Measurements from ENCODE around the gene LILRB5. TPM values are rescaled to one million over a fixed set of nuclear protein-coding genes. Genes with fewer than 3 reads are reported as not detected.
A peak's percentile ranks its signal among the peaks of the same experiment; 100 is the strongest.

Gene LILRB5
- total and polyA plus RNA-seq, 3 donors from 2014 or later = 1.9 to 8.7 (median 4.4) TPM

- Histone ChIP-seq H3K4me1 (peaks cover 70% of the 10 kb centered on the region), H3K27ac (peak overlapping the region in 1 of 2 donors; percentile 7), H3K36me3 (ENCODE audit: low read depth, missing control alignments) (no peaks in the 10 kb centered on the region), H3K4me3 (no peak overlapping the region), H3K9me3 (no peaks in the 10 kb centered on the region), H3K27me3 (no peaks in the 10 kb centered on the region)
- intact Hi-C loops (cut with DNase I; ENCODE audit: low total_unique reads) = no loop called here
- 84 to 85% methylated on average over 4 of the region's 4 CpGs for WGBS, 2 donors
- TF ChIP-seq, protein P1, sequence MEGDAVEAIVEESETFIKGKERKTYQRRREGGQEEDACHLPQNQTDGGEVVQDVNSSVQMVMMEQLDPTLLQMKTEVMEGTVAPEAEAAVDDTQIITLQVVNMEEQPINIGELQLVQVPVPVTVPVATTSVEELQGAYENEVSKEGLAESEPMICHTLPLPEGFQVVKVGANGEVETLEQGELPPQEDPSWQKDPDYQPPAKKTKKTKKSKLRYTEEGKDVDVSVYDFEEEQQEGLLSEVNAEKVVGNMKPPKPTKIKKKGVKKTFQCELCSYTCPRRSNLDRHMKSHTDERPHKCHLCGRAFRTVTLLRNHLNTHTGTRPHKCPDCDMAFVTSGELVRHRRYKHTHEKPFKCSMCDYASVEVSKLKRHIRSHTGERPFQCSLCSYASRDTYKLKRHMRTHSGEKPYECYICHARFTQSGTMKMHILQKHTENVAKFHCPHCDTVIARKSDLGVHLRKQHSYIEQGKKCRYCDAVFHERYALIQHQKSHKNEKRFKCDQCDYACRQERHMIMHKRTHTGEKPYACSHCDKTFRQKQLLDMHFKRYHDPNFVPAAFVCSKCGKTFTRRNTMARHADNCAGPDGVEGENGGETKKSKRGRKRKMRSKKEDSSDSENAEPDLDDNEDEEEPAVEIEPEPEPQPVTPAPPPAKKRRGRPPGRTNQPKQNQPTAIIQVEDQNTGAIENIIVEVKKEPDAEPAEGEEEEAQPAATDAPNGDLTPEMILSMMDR (IDR thresholded peaks at IDR 0.05) = no peak
- DNase-seq = no peak
Observed at GRCh38 chr19:54204767-54205468, 52.2 kb downstream of the LILRB5 start.

- no peak for DNase-seq
- 64 to 71% methylated on average over 9 of the region's 9 CpGs for WGBS, 2 donors
- H3K4me3 ChIP-seq = no peak overlapping the region
- intact Hi-C loops (cut with DNase I; ENCODE audit: low total_unique reads) = no loop called here
- H3K9me3 ChIP-seq = no peaks in the 10 kb centered on the region
- H3K27ac ChIP-seq = peak overlapping the region in 1 of 2 donors; percentile 25
- no peaks in the 10 kb centered on the region for H3K36me3 ChIP-seq (ENCODE audit: low read depth, missing control alignments)
- H3K27me3 ChIP-seq = no peaks in the 10 kb centered on the region
- H3K4me1 ChIP-seq = peaks cover 53% of the 10 kb centered on the region
- TF ChIP-seq POLR2A (IDR thresholded peaks at IDR 0.05) = no peak
- TF ChIP-seq, protein P1 (IDR thresholded peaks at IDR 0.05) = no peak
Observed at GRCh38 chr19:54203151-54203611, 53.9 kb downstream of the LILRB5 start.

- Histone ChIP-seq H3K4me3 (no peak overlapping the region), H3K4me1 (peaks cover 41% of the 10 kb centered on the region), H3K9me3 (no peaks in the 10 kb centered on the region), H3K27me3 (no peaks in the 10 kb centered on the region), H3K36me3 (ENCODE audit: low read depth, missing control alignments) (no peaks in the 10 kb centered on the region), H3K27ac (peak overlapping the region; percentile 93 to 95)
- intact Hi-C loops (cut with DNase I; ENCODE audit: low total_unique reads) = no loop called here
- no peak for DNase-seq
- no peak for TF ChIP-seq POLR2A (IDR thresholded peaks at IDR 0.05)
- TF ChIP-seq, protein P1 (IDR thresholded peaks at IDR 0.05) = no peak
- WGBS, 2 donors = 56 to 76% methylated on average over 13 of the region's 13 CpGs
Observed at GRCh38 chr19:54201980-54202379, 55.1 kb downstream of the LILRB5 start.

DNA sequence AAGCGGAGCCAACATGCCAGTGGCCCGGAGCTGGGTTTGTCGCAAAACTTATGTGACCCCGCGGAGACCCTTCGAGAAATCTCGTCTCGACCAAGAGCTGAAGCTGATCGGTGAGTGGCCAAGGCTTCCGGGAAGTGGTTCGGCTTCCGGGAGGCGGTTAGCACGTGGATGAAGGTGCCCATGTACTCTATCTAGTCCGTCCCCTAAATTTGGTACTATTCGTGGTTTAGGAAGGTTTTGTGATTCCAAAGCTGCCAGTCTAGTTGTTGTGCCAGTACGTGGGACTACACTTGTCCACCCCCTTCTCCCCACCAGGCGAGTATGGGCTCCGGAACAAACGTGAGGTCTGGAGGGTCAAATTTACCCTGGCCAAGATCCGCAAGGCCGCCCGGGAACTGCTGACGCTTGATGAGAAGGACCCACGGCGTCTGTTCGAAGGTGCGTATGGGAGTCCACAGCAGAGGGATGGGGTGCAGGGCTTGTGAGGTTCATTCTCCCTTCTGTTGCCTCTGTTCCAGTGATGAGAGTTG lies 55.8 kb downstream of the LILRB5 start:
- H3K9me3 ChIP-seq = no peaks in the 10 kb centered on the region
- H3K4me3 ChIP-seq = peak overlapping the region; percentile 69 to 77
- TF ChIP-seq, protein P1 (IDR thresholded peaks at IDR 0.05) = no peak
- no peak for TF ChIP-seq POLR2A (IDR thresholded peaks at IDR 0.05)
- no peaks in the 10 kb centered on the region for H3K27me3 ChIP-seq
- H3K36me3 ChIP-seq (ENCODE audit: low read depth, missing control alignments) = no peaks in the 10 kb centered on the region
- peaks cover 38% of the 10 kb centered on the region for H3K4me1 ChIP-seq
- intact Hi-C loops (cut with DNase I; ENCODE audit: low total_unique reads) = no loop called here
- no peak for DNase-seq
- WGBS, 2 donors = 1 to 2% methylated on average over 21 to 28 of the region's 28 CpGs
- peak overlapping the region; percentile 93 to 95 for H3K27ac ChIP-seq

Small RNA genes lying within 50 kb of the gene (microRNA-seq; reads per million reads assigned to microRNA genes)
- 0 reads per million in 2 donors for gene MIR4752 (ENCODE audit: borderline number of aligned reads in 2 of 2, borderline replicate concordance in 1 of 2)

Small RNA genes lying within 50 kb of the gene (small RNA-seq; reads per million reads assigned to genes)
- 0 reads per million in 2 donors for gene AC245884.12
- gene MIR4752 = 0 reads per million in 2 donors
- 0 reads per million in 2 donors for gene RNU6-1307P

Other genes with a start within 250 kb of the LILRB5 start
- not detected for gene VSTM1, start 193.4 kb downstream of the LILRB5 start, total RNA-seq
- gene VSTM1, start 193.4 kb downstream of the LILRB5 start, polyA plus RNA-seq (ENCODE audit: insufficient read depth, low read depth, low replicate concordance) = 1.4 TPM
- gene TARM1, start 175.9 kb downstream of the LILRB5 start, total RNA-seq = under 1 TPM in 1 of 2 donors, not detected in 1; 0.37 TPM
- gene TARM1, start 175.9 kb downstream of the LILRB5 start, polyA plus RNA-seq (ENCODE audit: insufficient read depth, low read depth, low replicate concordance) = not detected
- 1 to 10 TPM; 1.2 to 1.7 TPM for gene OSCAR, start 156.5 kb downstream of the LILRB5 start, total RNA-seq
- 1.7 TPM for gene OSCAR, start 156.5 kb downstream of the LILRB5 start, polyA plus RNA-seq (ENCODE audit: insufficient read depth, low read depth, low replicate concordance)
- 10 to 100 TPM; 40.0 to 55.6 TPM for gene NDUFA3, start 154.4 kb downstream of the LILRB5 start, total RNA-seq
- gene NDUFA3, start 154.4 kb downstream of the LILRB5 start, polyA plus RNA-seq (ENCODE audit: insufficient read depth, low read depth, low replicate concordance) = 251 TPM
- gene TFPT, start 141.6 kb downstream of the LILRB5 start, total RNA-seq = 10 to 100 TPM; 11.2 to 12.9 TPM
- 16.0 TPM for gene TFPT, start 141.6 kb downstream of the LILRB5 start, polyA plus RNA-seq (ENCODE audit: insufficient read depth, low read depth, low replicate concordance)
- gene PRPF31, start 141.5 kb downstream of the LILRB5 start, total RNA-seq = 10 to 100 TPM; 60.1 to 66.6 TPM
- gene PRPF31, start 141.5 kb downstream of the LILRB5 start, polyA plus RNA-seq (ENCODE audit: insufficient read depth, low read depth, low replicate concordance) = 56.4 TPM
- 10 to 100 TPM; 79.3 to 79.9 TPM for gene CNOT3, start 119.5 kb downstream of the LILRB5 start, total RNA-seq
- 94.3 TPM for gene CNOT3, start 119.5 kb downstream of the LILRB5 start, polyA plus RNA-seq (ENCODE audit: insufficient read depth, low read depth, low replicate concordance)
- gene LENG1, start 97.6 kb downstream of the LILRB5 start, total RNA-seq = 10 to 100 TPM; 10.2 to 12.8 TPM
- gene LENG1, start 97.6 kb downstream of the LILRB5 start, polyA plus RNA-seq (ENCODE audit: insufficient read depth, low read depth, low replicate concordance) = 20.6 TPM
- gene TMC4, start 84.1 kb downstream of the LILRB5 start, total RNA-seq = under 1 TPM; 0.31 to 0.43 TPM
- gene TMC4, start 84.1 kb downstream of the LILRB5 start, polyA plus RNA-seq (ENCODE audit: insufficient read depth, low read depth, low replicate concordance) = 4.1 TPM
- gene MBOAT7, start 67.7 kb downstream of the LILRB5 start, total RNA-seq = 100 to 1,000 TPM; 479 to 482 TPM
- gene MBOAT7, start 67.7 kb downstream of the LILRB5 start, polyA plus RNA-seq (ENCODE audit: insufficient read depth, low read depth, low replicate concordance) = 218 TPM
- gene TSEN34, start 66.0 kb downstream of the LILRB5 start, total RNA-seq = 100 to 1,000 TPM; 162 to 177 TPM
- 73.1 TPM for gene TSEN34, start 66.0 kb downstream of the LILRB5 start, polyA plus RNA-seq (ENCODE audit: insufficient read depth, low read depth, low replicate concordance)
- gene RPS9, start 56.4 kb downstream of the LILRB5 start, total RNA-seq = 1,000 to 10,000 TPM in 1 of 2 donors, 100 to 1,000 TPM in 1; 648 to 1,251 TPM
- gene RPS9, start 56.4 kb downstream of the LILRB5 start, polyA plus RNA-seq (ENCODE audit: insufficient read depth, low read depth, low replicate concordance) = 969 TPM
- gene LILRB3, start 34.3 kb downstream of the LILRB5 start, total RNA-seq = 10 to 100 TPM in 1 of 2 donors, 1 to 10 TPM in 1; 3.6 to 11.0 TPM
- gene LILRB3, start 34.3 kb downstream of the LILRB5 start, polyA plus RNA-seq (ENCODE audit: insufficient read depth, low read depth, low replicate concordance) = 4.9 TPM
- 1 to 10 TPM in 1 of 2 donors, under 1 TPM in 1; 0.37 to 1.5 TPM for gene LILRA6, start 14.5 kb downstream of the LILRB5 start, total RNA-seq
- gene LILRA6, start 14.5 kb downstream of the LILRB5 start, polyA plus RNA-seq (ENCODE audit: insufficient read depth, low read depth, low replicate concordance) = 2.7 TPM
- gene LILRB2, start 23.8 kb upstream of the LILRB5 start, total RNA-seq = under 1 TPM; 0.71 to 0.99 TPM
- gene LILRB2, start 23.8 kb upstream of the LILRB5 start, polyA plus RNA-seq (ENCODE audit: insufficient read depth, low read depth, low replicate concordance) = 3.0 TPM
- gene LILRA5, start 55.9 kb upstream of the LILRB5 start, total RNA-seq = 1 to 10 TPM; 1.1 to 1.2 TPM
- 1.4 TPM for gene LILRA5, start 55.9 kb upstream of the LILRB5 start, polyA plus RNA-seq (ENCODE audit: insufficient read depth, low read depth, low replicate concordance)
- gene LILRA4, start 81.9 kb upstream of the LILRB5 start, total RNA-seq = under 1 TPM in 1 of 2 donors, not detected in 1; 0.81 TPM
- gene LILRA4, start 81.9 kb upstream of the LILRB5 start, polyA plus RNA-seq (ENCODE audit: insufficient read depth, low read depth, low replicate concordance) = 0.50 TPM
- gene LAIR1, start 107.7 kb upstream of the LILRB5 start, total RNA-seq = 1 to 10 TPM; 6.4 to 7.1 TPM
- gene LAIR1, start 107.7 kb upstream of the LILRB5 start, polyA plus RNA-seq (ENCODE audit: insufficient read depth, low read depth, low replicate concordance) = 13.4 TPM
- 100 to 1,000 TPM; 226 to 248 TPM for gene TTYH1, start 158.2 kb upstream of the LILRB5 start, total RNA-seq
- gene TTYH1, start 158.2 kb upstream of the LILRB5 start, polyA plus RNA-seq (ENCODE audit: insufficient read depth, low read depth, low replicate concordance) = 126 TPM
- 100 to 1,000 TPM; 313 to 507 TPM for gene LENG8, start 191.9 kb upstream of the LILRB5 start, total RNA-seq
- 167 TPM for gene LENG8, start 191.9 kb upstream of the LILRB5 start, polyA plus RNA-seq (ENCODE audit: insufficient read depth, low read depth, low replicate concordance)
- 1 to 10 TPM; 5.6 to 5.8 TPM for gene LENG9, start 206.5 kb upstream of the LILRB5 start, total RNA-seq
- 1.9 TPM for gene LENG9, start 206.5 kb upstream of the LILRB5 start, polyA plus RNA-seq (ENCODE audit: insufficient read depth, low read depth, low replicate concordance)
- 10 to 100 TPM; 10.2 to 11.9 TPM for gene CDC42EP5, start 216.0 kb upstream of the LILRB5 start, total RNA-seq
- 7.8 TPM for gene CDC42EP5, start 216.0 kb upstream of the LILRB5 start, polyA plus RNA-seq (ENCODE audit: insufficient read depth, low read depth, low replicate concordance)
- gene LAIR2, start 245.6 kb upstream of the LILRB5 start, total RNA-seq = not detected
- gene LAIR2, start 245.6 kb upstream of the LILRB5 start, polyA plus RNA-seq (ENCODE audit: insufficient read depth, low read depth, low replicate concordance) = 0.65 TPM